CD14-positive monocyte (primary cell): ENCODE measurements around the gene EPSTI1. TPM values are rescaled to one million over a fixed set of nuclear protein-coding genes. Genes with fewer than 3 reads are reported as not detected.
"Not testable (repeated sequence)": the region's sequence is repeated elsewhere in the genome, so short reads cannot be mapped to it uniquely, and the experiment has no call there.

ENCODE experiments used
- DNase-seq, 3 donors: peaks; one replicate each; pipeline ENCODE4 v3.0.0-alpha.2; 2011 to 2022
- H2AFZ ChIP-seq: 2 replicates; pipeline ENCODE4 v1.6.0; 2012; ENCODE audit warnings: mild to moderate bottlenecking, low read depth, low read length, inconsistent platforms; ENCODE audit not compliant: insufficient read depth, poor library complexity, severe bottlenecking
- H3K27ac ChIP-seq, 2 donors: 1 replicate in 1 of 2; 2 replicates in 1 of 2; pipeline ENCODE4 v1.5.1; 2012 to 2013; ENCODE audit warnings: low read length in 2 of 2, control low read depth in 1 of 2, inconsistent platforms in 1 of 2, low read depth in 1 of 2, mild to moderate bottlenecking in 1 of 2
- H3K27me3 ChIP-seq, 2 donors: one replicate each; pipeline versions ENCODE4 v1.6.0 to v1.6.1; 2011 to 2013; ENCODE audit warnings: low read length in 2 of 2; ENCODE audit not compliant: control insufficient read depth in 2 of 2, insufficient read depth in 2 of 2
- H3K36me3 ChIP-seq, 2 donors: replicated peaks in 1 of 2; 1 replicate in 1 of 2; 2 replicates in 1 of 2; pipeline versions ENCODE4 v1.5.1 to v1.6.1; 2012 to 2013; ENCODE audit warnings: low read length in 2 of 2, control low read depth in 1 of 2, inconsistent platforms in 1 of 2, mild to moderate bottlenecking in 1 of 2; ENCODE audit not compliant: insufficient read depth in 2 of 2, control insufficient read depth in 1 of 2
- H3K4me1 ChIP-seq, 2 donors: 1 replicate in 1 of 2; 2 replicates in 1 of 2; pipeline versions ENCODE4 v1.5.1 to v1.6.1; 2012 to 2013; ENCODE audit warnings: low read length in 2 of 2, control low read depth in 1 of 2, inconsistent platforms in 1 of 2, mild to moderate bottlenecking in 1 of 2, moderate library complexity in 1 of 2; ENCODE audit not compliant: insufficient read depth in 2 of 2, control insufficient read depth in 1 of 2
- H3K4me2 ChIP-seq: replicated peaks from 2 replicates; pipeline ENCODE3; 2012; ENCODE audit warnings: low read length, moderate library complexity, mild to moderate bottlenecking; ENCODE audit not compliant: poor library complexity, severe bottlenecking; ENCODE audit errors: extremely low read depth
- H3K4me3 ChIP-seq, 3 experiments: fragments of 200-600 bp in 1 of 3; sonication (generic) in 1 of 3; replicated peaks in 1 of 3; 1 replicate in 2 of 3; 2 replicates in 1 of 3; pipeline ENCODE4 v1.5.1; 2011 to 2013; ENCODE audit warnings: low read length in 3 of 3, mild to moderate bottlenecking in 3 of 3, control low read depth in 2 of 3, low read depth in 2 of 3, inconsistent platforms in 1 of 3, moderate library complexity in 1 of 3
- H3K79me2 ChIP-seq: 2 replicates; pipeline ENCODE4 v1.6.0; 2012; ENCODE audit warnings: mild to moderate bottlenecking, control low read depth, inconsistent platforms, low read length, moderate library complexity; ENCODE audit not compliant: insufficient read depth
- H3K9ac ChIP-seq: 2 replicates; pipeline ENCODE4 v1.6.0; 2017; ENCODE audit warnings: low read length, mild to moderate bottlenecking; ENCODE audit not compliant: insufficient read depth, poor library complexity, severe bottlenecking
- H3K9me3 ChIP-seq, 2 donors: replicated peaks in 1 of 2; 1 replicate in 1 of 2; 2 replicates in 1 of 2; pipeline versions ENCODE4 v1.5.1 to v1.6.1; 2012 to 2013; ENCODE audit warnings: low read length in 2 of 2, control low read depth in 1 of 2; ENCODE audit not compliant: control insufficient read depth in 1 of 2, insufficient read depth in 1 of 2
- H4K20me1 ChIP-seq: 2 replicates; pipeline ENCODE4 v1.6.0; 2012; ENCODE audit warnings: mild to moderate bottlenecking, low read length, control low read depth, moderate library complexity; ENCODE audit not compliant: insufficient read depth
- H3K27ac Mint-ChIP-seq, 7 donors: one replicate each; pipeline ENCODE4 v1.8.0; 2020; ENCODE audit warnings: mild to moderate bottlenecking in 7 of 7, mixed read lengths in 7 of 7, moderate library complexity in 6 of 7, inconsistent platforms in 2 of 7
- H3K27me3 Mint-ChIP-seq, 3 donors: one replicate each; pipeline ENCODE4 v1.8.0; 2021 to 2022; ENCODE audit warnings: low read depth in 3 of 3, mild to moderate bottlenecking in 3 of 3, mixed read lengths in 3 of 3, moderate library complexity in 3 of 3, inconsistent platforms in 1 of 3
- H3K36me3 Mint-ChIP-seq, 2 donors: one replicate each; pipeline ENCODE4 v1.8.0; 2020; ENCODE audit warnings: mixed read lengths in 2 of 2, inconsistent platforms in 1 of 2, mild to moderate bottlenecking in 1 of 2
- H3K4me1 Mint-ChIP-seq: one replicate; pipeline ENCODE4 v1.8.0; 2020; ENCODE audit warnings: mild to moderate bottlenecking, mixed read lengths
- H3K4me3 Mint-ChIP-seq, 2 donors: one replicate each; pipeline ENCODE4 v1.8.0; 2020; ENCODE audit warnings: mild to moderate bottlenecking in 2 of 2, mixed read lengths in 2 of 2, moderate library complexity in 1 of 2
- H3K9me3 Mint-ChIP-seq, 7 donors: one replicate each; pipeline ENCODE4 v1.8.0; 2020 to 2022; ENCODE audit warnings: mixed read lengths in 7 of 7, mild to moderate bottlenecking in 6 of 7, moderate library complexity in 6 of 7, inconsistent platforms in 2 of 7
- WGBS: methylation state at CpG from one replicate; pipeline ENCODE4 v1.1.5; 2013; ENCODE audit warnings: missing lambda C conversion rate; ENCODE audit not compliant: insufficient coverage; 5-methylcytosine and 5-hydroxymethylcytosine counted together
- intact Hi-C, 2 donors: fragments of 100-400 bp; cut with micrococcal nuclease; formaldehyde crosslinking; loops; one replicate each; pipeline versions ENCODE4 v1.15.0 to v1.15.1; 2023
- polyA plus RNA-seq, 3 donors: library from polyadenylated mRNA; depleted of rRNA in 1 of 3; unstranded in 2 of 3; stranded (reverse) in 1 of 3; fragments of 300-500 nt in 2 of 3; fragments of >200 nt in 1 of 3; fragmentation: Illumina TruSeq in 2 of 3; gene quantifications; 1 replicate in 2 of 3; 2 replicates in 1 of 3; pipeline ENCODE4 v1.2.3, GENCODE V29; 2012 to 2021
- TF ChIP-seq, protein P1 (sequence below): fragments of 200-600 bp; IDR thresholded peaks from one replicate; pipeline ENCODE4 v1.8.0; 2022; ENCODE audit warnings: antibody characterized with exemption, mild to moderate bottlenecking

Gene EPSTI1
- polyA plus RNA-seq, 3 donors = 14.6 to 19.9 (median 16.4) TPM

DNA sequence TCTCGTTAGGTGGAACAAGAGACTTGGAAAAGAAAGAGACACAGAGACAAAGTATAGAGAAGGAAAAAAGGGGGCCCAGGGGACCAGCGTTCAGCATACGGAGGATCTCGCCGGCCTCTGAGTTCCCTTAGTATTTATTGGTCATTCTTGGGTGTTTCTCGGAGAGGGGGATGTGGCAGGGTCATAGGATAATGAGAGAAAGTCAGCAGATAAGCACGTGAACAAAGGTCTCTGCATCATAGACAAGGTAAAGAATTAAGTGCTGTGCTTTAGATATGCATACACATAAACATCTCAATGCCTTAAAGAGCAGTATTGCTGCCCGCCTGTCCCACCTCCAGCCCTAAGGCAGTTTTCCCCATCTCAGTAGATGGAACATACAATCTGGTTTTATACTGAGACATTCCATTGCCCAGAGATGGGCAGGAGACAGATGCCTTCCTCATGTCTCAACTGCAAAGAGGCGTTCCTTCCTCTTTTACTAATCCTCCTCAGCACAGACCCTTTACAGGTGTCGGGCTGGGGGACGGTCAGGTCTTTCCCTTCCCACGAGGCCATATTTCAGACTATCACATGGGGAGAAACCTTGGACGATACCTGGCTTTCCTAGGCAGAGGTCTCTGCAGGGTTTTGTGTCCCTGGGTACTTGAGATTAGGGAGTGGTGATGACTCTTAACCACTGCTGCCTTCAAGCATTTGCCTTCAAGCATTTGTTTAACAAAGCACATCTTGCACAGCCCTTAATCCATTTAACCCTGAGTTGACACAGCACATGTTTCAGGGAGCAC is 48.7 kb upstream of the EPSTI1 start:
- Histone ChIP-seq H3K36me3 (peaks cover 0 to 18% of the 10 kb centered on the region in 2 donors), H3K79me2 (peaks cover 81% of the 10 kb centered on the region), H3K4me1 (peaks cover 15 to 29% of the 10 kb centered on the region in 2 donors)
- 100% methylated on average over 6 of the region's 13 CpGs for WGBS
- H3K27ac ChIP-seq, H3K27me3 ChIP-seq, H3K9me3 Mint-ChIP-seq, H2AFZ ChIP-seq, H3K4me3 Mint-ChIP-seq, H4K20me1 ChIP-seq, H3K9me3 ChIP-seq, H3K4me2 ChIP-seq, H3K27me3 Mint-ChIP-seq, H3K9ac ChIP-seq, H3K4me3 ChIP-seq, DNase-seq: not testable (repeated sequence)
- intact Hi-C loops = loop anchor here (10.0 kb wide), 1 partner anchor 46 kb away; the partner anchor contains the start of gene EPSTI1 (in 2 of the 2)
- H3K27ac Mint-ChIP-seq = peak overlapping the region in 1 of 7 donors; percentile 48
- peaks cover 28 to 32% of the 10 kb centered on the region in 2 donors for H3K36me3 Mint-ChIP-seq
- peaks cover 54% of the 10 kb centered on the region for H3K4me1 Mint-ChIP-seq

DNA sequence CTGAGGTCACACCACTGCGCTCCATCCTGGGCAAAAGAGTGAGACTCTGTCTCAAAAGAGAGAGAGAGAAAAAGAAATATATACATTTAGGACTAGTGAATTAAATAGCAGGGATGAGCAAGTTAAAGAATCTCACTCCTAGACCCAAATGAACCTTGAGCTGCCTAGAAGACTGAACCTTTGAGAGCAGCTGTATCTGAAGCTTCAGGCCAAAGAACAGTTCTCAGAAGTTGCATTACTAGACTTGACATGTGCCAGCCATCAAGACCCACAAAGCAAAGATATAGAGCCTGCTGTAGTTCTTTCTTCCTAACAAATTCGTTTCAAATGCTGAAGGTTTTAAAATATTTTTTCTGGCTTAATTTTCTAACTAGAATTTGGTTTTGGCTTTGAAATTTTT is 47.9 kb upstream of the EPSTI1 start:
- Histone ChIP-seq H3K4me2 (no peak overlapping the region), H2AFZ (no peak overlapping the region), H3K36me3 (peaks cover 0 to 18% of the 10 kb centered on the region in 2 donors), H3K27me3 (no peaks in the 10 kb centered on the region), H3K9ac (no peak overlapping the region), H3K4me3 (no peak overlapping the region), H4K20me1 (peaks cover 10% of the 10 kb centered on the region), H3K27ac (no peak overlapping the region), H3K79me2 (peaks cover 87% of the 10 kb centered on the region), H3K9me3 (no peaks in the 10 kb centered on the region), H3K4me1 (peaks cover 11 to 22% of the 10 kb centered on the region in 2 donors)
- no peak for DNase-seq
- no peak overlapping the region for H3K4me3 Mint-ChIP-seq
- TF ChIP-seq, protein P1, sequence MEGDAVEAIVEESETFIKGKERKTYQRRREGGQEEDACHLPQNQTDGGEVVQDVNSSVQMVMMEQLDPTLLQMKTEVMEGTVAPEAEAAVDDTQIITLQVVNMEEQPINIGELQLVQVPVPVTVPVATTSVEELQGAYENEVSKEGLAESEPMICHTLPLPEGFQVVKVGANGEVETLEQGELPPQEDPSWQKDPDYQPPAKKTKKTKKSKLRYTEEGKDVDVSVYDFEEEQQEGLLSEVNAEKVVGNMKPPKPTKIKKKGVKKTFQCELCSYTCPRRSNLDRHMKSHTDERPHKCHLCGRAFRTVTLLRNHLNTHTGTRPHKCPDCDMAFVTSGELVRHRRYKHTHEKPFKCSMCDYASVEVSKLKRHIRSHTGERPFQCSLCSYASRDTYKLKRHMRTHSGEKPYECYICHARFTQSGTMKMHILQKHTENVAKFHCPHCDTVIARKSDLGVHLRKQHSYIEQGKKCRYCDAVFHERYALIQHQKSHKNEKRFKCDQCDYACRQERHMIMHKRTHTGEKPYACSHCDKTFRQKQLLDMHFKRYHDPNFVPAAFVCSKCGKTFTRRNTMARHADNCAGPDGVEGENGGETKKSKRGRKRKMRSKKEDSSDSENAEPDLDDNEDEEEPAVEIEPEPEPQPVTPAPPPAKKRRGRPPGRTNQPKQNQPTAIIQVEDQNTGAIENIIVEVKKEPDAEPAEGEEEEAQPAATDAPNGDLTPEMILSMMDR = no peak
- peaks cover 48% of the 10 kb centered on the region for H3K4me1 Mint-ChIP-seq
- H3K27ac Mint-ChIP-seq = peak overlapping the region in 1 of 7 donors; percentile 57
- H3K27me3 Mint-ChIP-seq = no peaks in the 10 kb centered on the region
- no peaks in the 10 kb centered on the region for H3K9me3 Mint-ChIP-seq
- WGBS = no CpG with 5 or more reads among the region's 2 CpGs
- peaks cover 29 to 32% of the 10 kb centered on the region in 2 donors for H3K36me3 Mint-ChIP-seq
- intact Hi-C loops = loop anchor here (10.0 kb wide), 1 partner anchor 45 kb away; the partner anchor contains the start of gene EPSTI1 (in 2 of the 2)
